NCI-H2081 (cell line): ENCODE data around the gene JPT1.
"Not testable (repeated sequence)": the region's sequence is repeated elsewhere in the genome, so short reads cannot be mapped to it uniquely, and the experiment has no call there.

ENCODE experiments used
- DNase-seq, 2 experiments: peaks; one replicate each; lab custom pipeline; 2025; lab: John Stamatoyannopoulos, UW

The JPT1 gene

DNA sequence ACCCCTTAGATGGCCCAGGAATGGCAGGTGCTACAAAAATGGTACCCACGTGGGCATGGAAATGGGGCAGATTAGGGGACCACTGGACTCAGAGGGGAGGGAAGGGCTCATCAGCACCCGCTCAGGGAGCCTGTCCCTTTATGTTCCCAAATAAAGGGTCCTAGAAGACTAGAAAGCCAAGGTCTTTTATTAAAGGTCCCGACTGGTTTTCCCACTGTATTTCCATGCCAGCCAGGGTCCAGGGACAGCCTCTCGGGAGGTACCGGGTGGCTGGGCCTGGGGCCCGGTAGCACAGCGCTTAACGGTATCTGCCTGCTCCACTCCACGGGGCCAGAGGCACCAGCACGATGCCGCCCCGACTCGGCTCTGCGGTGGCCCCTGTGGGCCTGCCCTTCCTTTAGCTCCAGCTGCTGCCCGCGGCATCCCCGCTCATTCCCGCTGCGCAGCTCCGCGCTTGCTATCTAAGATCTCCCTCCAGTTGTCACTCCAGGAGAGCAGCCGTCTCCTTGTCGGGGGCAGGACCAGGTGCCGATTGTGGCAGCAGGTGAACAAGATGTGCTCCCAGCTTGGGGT, 24.2 kb downstream of the JPT1 start:
- peak in 1 of 2 experiments; percentile 54 for DNase-seq

DNA sequence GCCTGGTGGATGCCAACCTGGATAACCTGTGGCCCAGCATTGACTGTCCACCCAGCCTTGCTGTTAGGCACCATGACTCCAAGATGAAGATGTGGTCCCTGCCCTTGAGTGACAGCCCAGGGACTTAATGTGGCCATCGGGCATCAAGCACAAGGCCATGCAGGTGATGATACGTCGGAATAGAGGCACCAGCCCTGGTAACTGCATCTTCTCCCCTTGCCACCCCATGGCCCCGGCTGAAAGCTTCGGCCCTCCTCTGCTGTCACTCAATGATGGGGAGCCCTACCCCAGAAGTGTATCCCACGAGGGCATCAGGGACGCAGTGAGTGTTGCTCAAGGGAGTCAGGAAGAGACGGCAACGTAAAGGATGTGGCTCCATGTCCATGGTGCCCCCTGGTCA, 24.7 kb downstream of the JPT1 start:
- DNase-seq = no peak

DNA sequence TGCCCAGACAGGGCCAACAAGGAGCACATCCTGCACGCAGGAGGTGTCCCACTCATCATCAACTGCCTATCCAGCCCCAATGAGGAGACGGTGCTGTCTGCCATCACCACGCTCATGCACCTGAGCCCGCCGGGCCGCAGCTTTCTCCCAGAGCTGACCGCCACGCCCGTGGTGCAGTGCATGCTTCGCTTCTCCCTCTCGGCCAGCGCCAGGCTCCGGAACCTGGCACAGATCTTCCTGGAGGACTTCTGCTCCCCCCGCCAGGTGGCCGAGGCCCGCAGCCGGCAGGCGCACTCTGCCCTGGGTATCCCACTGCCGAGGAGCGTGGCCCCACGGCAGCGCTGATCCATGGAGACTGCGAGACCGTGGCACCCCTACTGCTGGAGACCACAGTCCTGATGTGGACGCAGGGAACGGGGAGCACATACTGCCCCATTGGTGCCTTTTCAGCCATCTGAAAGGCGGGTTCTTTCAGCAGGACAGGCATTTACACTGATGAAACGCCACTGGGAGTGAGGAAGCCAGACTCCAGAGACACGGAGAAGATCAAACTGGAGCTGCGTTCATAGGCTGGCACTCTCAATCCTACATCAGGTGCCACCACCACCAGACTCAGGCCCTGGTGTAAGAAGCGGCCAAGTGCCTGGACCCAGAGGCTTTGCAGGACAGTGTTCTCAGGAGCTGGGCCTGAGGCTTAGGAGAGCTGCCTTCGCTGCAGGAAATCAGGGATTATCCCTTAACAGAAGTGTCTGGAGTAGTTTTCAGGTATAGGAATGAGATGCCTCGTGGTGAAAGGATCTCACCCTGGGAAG, 25.4 kb downstream of the JPT1 start:
- no peak for DNase-seq

DNA sequence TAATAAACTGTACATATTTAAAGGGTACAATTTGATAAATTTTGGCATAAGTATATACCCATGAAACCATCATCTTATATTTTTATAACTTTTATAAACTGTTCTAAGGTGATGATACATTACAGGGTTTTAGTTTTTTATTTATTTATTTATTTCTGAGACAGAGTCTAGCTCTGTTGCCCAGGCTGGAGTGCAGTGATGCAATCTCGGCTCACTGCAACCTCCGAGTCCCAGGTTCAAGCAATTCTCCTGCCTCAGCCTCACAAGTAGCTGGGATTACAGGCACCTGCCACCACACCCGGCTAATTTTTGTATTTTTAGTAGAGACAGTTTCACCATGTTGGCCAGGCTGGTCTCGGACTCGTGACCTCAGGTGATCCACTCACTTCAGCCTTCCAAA, 26.4 kb downstream of the JPT1 start:
- DNase-seq = not testable (repeated sequence)

DNA sequence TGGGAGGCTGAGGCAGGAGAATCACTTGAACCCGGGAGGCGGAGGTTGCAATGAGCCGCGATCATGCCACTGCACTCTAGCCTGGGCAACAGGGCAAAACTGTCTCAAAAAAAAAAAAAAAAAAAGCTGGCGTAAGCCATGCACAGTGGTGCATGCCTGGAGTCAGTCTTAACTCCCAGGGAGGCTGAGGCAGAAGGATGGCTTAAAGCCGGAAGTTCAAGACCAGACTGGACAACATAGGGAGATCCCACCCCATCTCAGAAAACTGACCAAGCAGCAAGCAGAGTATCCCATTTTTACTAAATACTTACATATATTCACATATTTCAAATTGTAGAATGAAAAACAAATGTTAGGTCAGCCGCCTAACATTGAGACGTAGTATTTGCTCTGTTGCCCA, 27.4 kb downstream of the JPT1 start:
- DNase-seq = no peak

DNA sequence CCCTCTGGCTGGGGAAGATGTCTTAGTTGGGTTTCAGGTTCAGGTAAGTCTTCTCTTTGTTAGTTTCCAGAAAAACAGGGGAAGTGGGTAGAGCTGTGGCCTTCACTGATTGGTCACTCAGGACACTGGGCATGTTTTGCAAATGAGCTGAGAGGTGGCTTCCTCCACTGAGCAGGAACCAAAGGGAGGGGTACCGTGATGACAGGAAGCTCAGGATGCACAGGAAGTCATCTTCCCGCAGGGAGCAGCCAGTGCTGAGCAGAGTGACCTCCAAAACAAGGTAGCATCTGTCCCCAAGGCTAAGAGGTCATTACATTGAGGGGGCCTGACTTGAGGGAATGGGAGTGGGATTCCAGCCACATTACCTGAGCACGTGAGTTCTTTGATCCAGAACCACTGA, 28.3 kb downstream of the JPT1 start:
- DNase-seq = no peak

DNA sequence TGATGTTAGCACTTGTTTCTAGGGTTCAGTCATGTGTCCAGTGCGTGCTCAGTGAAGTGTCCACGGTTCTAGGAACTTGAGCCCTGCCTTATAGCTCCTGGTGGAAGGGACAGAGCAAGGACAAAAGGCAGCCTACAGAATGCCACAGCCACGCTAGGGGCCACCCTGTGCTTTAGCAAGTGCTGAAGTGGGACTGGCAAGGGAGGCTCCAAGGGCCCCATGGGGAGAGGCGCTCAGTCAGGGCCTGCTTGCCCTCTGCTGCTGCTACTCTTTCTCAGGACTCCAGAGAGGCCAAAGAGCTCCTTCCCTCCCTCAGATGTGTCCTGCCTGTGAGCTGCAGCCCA, 29.5 kb downstream of the JPT1 start:
- no peak for DNase-seq

DNA sequence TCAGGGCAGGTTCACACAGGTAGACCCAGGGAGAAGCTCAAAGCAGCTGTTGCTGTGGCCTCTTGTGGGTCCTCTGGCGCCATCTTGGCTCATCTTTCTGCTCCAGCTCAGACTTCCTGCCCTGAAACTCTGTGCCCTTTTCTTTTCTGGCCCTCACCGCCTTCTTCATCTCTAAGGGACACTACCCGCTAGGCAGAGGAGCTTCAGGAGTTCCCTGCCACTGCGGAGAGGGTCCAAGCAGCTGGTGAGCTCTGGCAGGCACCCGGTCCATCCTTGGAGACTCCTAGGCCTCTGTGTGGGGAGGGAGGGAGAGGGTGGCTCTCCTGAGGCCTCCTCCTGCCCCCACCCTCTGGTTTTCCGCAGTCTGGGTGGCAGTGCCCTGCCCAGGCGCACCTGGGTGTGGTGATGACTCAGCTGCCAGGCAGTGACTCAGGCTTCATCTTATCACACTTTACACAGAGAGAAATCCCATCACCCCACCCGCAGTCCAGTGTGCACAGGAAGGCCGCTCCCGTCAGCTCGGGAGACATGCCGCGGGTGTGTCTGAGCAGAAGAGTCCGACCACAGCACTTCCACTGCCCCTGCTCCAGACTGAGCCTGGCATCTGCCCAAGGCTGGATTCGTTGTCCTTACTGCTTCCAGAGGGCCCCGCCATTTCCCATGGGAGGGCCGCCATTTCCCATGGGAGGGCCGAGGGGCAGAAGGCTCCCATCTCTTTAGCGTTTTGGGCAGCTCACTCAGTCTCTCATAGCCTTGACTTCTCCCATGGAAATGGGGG, 30.1 kb downstream of the JPT1 start:
- peak in 1 of 2 experiments; percentile 29 for DNase-seq

DNA sequence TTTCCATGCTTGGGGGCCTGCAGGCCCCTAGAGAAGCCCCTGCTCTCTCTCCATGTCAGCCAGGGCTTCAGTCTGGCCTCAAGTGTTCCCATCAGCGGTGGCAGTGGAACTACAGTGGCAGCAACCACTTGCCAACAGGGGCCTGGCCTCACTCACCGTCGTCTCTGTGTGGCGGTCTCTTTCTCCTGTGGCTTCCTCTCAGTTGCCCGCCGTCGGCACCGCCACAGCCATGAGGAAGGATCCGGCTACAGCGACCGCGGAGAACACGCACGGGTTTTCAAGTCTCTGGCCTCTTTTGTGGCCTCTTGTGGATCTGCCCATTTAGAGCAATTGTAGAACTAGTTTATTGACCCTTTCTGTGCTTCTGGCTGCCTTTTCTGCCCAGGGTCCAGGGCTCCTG, 36.0 kb downstream of the JPT1 start:
- no peak for DNase-seq

DNA sequence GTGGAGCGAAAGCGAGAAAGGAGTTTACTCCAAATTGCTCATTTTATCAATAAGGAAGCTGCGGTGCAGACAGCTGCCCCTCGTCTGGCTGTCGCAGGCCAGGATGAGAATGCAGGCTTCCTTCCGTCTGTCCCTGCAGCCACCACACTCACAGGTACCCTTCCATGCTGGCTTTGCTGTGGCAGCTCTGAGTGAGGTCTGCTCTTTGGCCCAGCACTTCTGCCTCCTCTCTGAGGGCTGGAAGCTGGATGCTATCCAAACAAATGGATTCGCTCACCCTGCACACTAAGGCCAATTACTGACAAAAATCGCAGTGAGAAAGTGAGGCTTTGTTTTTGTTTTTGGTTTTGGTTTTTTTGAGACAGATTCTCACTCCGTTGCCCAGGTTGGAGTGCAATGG, 37.6 kb downstream of the JPT1 start:
- no peak for DNase-seq

DNA sequence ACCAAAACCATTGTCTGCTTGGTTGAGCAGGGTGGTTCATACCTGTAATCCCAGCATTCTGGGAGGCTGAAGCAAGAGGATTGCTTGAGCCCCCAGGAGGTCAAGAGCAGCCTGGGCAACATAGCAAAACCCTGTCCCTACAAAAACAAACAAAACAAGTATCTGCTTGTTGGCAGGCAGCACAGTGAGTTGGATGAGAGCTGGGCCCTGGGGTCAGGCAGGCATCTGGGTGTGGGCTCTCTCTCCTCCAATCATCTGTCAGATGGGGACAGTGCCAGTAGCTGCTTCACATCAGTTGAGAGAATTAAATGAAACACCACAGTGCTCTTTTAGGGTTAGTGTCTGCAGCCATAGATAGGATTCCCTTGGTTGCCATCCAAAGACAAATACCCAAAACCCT, 38.8 kb downstream of the JPT1 start:
- DNase-seq = no peak

DNA sequence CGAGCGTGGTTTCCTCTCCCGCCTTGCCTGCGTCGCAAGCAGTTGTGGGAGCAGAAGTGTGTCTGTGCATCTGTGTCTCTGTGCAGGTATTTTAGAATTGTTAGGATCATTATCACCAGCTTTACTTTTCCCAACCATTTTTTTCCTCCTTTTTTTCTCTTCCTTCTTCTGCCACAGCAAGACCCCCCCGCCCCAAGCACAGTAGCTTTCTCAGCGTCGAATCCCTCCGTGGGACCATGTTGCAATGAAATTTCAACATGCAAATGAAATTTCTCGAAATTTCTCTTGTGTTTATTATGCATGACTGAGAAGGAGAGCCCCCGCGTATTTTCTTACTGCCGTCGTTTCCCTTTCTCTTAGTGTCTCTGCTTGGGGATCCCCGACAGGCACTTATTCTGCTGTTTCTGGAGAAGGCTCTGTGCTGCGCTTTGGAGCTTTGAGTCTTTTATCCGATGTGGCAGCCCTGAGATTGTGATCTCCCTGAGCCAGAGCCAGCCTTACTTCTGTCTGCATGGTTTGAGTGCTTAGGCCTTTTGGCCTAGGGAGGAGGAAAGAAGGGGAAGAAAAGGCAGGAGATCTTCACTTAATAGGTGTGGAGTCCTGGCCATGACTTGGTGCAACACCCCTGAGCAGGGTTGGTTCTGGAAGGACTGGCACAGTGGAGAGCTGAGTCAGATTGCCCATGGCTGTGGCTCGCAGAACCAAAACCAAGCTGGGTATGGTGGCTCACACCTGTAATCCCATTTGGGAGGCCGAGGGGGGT, 39.6 kb downstream of the JPT1 start:
- DNase-seq = no peak

DNA sequence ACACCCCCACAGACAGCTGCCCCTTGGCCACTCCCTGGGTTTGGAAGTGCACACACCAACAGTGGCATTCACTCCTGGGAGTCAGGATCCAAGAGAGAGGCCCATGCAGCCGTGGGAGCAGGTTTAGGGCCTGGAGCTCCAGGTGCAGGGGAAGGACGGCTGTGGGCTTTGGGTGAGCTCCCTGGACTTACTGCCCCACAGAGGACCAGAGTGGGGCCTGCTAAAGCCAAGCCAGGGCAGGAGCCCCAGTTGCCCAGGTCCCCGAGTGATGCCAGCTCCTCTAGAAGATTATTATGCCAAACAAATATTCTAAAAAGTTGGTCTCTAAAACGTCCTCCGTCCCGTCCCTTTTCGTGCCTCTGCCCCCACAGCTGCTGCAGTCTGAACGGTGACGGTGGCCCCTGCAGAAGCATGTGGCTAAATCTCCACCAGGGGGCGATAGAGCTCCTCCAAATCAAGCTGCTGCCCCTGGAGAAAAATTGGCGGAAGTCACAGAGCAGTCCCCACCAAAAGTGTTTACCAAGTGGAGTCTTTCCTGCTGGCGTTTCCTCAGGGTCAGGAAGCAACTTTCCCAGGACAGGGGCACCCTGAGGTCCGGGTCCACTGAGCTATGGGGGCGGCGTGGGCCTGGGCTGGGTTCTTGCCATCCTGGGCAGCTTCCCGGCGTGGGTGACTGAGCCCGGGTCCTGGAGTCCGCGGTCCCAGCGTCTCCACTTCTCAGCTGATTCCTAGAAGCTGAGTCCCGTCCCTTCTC, 40.3 kb downstream of the JPT1 start:
- DNase-seq = peak; percentile 86 to 91

DNA sequence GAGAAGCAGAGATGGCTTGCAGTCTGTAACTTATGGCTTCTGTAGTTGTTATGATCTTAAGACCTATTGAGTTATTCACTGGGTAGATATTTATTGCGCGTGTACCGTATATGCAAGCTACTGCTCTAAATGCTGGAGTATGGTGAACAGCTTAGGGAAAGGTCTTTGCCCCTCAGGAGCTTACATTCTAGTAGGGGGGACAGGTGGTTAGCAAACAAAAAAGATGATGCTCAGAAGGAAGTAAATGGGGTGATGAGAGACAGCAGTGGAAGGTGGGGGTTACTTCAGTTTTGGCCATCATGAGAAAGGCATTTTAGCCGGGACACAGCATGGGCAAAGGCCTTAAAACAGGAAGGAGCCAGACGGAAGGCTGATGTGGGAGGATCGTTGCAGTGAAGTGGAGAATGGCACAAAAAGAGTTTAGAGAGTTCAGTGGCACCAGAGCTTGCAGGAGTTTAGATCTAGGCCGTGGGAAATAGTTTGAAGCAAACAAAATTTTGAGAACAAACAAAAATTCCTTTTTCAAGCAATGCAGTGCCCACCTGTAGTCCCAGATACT, 42.5 kb downstream of the JPT1 start:
- DNase-seq = no peak

DNA sequence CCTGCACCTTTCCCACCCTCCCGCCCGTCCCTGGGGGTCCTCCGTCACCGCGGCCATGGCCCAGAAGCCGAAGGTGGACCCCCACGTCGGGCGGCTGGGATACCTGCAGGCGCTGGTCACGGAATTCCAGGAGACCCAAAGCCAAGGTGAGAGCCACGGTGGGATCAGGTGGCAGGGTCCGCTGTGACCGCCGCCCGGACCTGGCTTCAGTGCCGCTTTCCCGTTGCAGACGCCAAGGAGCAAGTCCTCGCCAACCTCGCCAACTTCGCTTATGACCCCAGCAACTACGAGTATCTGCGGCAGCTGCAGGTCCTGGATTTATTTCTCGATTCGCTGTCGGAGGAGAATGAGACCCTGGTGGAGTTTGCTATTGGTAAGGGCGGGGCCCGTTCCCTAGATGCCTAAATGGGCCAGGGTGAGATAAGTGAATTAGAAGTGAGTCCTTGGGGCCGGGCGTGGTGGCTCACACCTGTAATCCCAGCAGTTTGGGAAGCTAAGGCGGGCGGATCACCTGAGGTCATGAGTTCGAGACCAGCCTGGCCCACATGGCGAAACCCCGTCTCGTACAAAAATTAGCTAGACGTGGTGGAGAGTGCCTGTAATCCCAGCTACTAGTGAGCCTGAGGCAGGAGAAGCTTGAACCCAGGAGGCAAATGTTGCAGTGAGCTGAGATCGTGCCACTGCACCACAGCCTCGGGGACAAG, 43.9 kb downstream of the JPT1 start:
- DNase-seq = no peak

DNA sequence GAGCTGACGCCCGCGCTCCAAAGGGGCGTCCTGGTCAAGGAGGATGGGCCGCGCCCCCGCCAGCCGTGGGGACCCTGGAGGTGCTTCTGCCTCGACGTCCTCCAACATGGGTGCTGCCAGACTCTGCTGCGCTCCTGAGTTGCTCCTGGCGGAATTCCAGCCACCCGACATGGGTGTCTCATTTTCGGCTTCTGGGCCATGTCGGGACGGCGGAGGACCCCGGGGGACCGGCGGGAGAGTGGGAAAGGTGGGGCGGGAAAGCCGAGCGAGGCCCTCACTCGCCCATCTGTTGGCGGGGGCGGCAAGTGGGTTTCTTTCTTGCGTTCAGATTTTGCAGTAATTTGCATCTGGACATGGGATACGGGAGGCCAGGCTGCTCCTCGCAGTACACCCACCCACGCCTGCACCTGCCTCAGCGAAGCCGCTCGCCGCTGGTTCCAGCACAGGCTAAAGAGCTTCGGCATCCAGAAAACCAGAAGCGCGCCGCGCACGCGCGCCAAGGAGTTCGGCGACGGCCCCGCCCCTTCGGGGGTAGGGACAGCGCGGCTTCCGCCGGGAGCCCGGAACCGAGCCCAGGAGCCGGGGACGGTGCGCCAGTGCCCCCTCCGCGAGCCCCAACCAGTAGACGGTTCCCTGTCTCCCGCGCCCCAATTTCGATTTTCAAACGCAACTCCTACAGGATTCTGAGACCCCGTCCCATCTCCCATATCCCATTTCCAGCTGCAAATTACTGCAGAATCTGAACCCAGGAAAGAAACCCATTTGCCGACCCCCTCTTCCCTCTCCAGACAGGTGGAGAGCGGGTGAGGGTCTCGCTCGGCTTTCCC, 44.7 kb downstream of the JPT1 start, which contains the start of gene ARMC7:
Gene ARMC7 (plus strand): TSS at position 563 of the 827 bp plus-strand sequence. CDS start 320 bp downstream, outside the sequence.
- peak; percentile 86 to 92 for DNase-seq

DNA sequence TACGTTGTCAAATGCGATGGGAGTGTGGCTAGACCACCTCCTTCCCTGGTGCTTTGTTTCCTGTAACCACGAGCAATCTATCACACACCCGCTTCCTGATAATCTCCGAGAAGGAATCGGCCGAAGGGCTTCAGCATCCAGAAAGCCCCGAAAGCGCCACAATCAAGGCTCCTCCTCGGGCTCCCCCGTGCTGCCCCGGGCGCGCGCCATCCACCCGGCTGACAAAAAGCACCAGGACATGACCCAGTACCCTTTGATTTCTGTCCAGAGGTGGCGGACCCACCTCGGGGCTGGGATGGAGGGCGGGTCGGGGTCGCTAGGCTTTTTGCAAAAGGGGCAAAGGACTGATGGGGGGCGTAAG, 45.3 kb downstream of the JPT1 start:
- DNase-seq = no peak

DNA sequence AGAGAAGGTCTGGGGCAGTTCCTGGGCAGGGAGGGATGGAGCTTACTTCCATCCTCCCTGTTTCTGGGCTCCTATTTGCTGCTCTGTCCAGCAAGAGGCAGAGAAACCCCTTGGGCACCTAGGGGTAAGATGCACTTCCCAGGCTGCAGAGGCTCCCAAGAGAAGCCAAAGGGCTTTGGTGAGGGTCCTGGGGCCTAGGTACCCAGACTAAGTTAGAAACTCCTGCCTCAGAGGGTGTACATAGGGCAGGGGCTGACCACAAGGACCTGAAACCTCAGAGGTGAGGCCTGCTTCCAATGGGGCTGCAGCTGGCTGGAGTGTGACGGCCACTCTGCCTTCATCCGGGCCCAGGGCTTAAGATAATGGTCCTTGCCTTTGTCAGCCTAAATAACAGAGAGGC, 46.1 kb downstream of the JPT1 start:
- no peak for DNase-seq
